Aorta (tissue), 5 donors: ENCODE data around the gene SNRNP48. TPM values are rescaled to one million over a fixed set of nuclear protein-coding genes. Genes with fewer than 3 reads are reported as not detected.

Experiments used
- ATAC-seq: fragments of 200-7000 bp; cut with Tn5 transposase; one replicate; pipeline ENCODE4 v1.9.1; 2022; ENCODE audit warnings: moderate library complexity; ENCODE audit not compliant: low FRiP score
- DNase-seq, 2 donors: peaks; one replicate each; pipeline ENCODE4 v3.0.0-alpha.2; 2020
- H3K27ac ChIP-seq, 2 donors: one replicate each; pipeline ENCODE4 v1.5.1; 2013; ENCODE audit warnings: low read length in 2 of 2, mild to moderate bottlenecking in 2 of 2, moderate library complexity in 2 of 2, control low read depth in 1 of 2, inconsistent platforms in 1 of 2, low read depth in 1 of 2
- H3K27me3 ChIP-seq, 2 donors: one replicate each; pipeline ENCODE4 v1.6.1; 2013; ENCODE audit warnings: control low read depth in 1 of 2, low read length in 1 of 2, mild to moderate bottlenecking in 1 of 2, moderate library complexity in 1 of 2; ENCODE audit not compliant: insufficient read depth in 2 of 2, control insufficient read depth in 1 of 2
- H3K36me3 ChIP-seq, 2 donors: one replicate each; pipeline ENCODE4 v1.6.1; 2013; ENCODE audit warnings: control low read depth in 1 of 2, low read length in 1 of 2, mild to moderate bottlenecking in 1 of 2; ENCODE audit not compliant: insufficient read depth in 2 of 2, control insufficient read depth in 1 of 2
- H3K4me1 ChIP-seq, 2 donors: one replicate each; pipeline ENCODE4 v1.6.1; 2013; ENCODE audit warnings: low read length in 2 of 2, control low read depth in 1 of 2, mild to moderate bottlenecking in 1 of 2, moderate library complexity in 1 of 2; ENCODE audit not compliant: insufficient read depth in 2 of 2, control insufficient read depth in 1 of 2
- H3K4me3 ChIP-seq, 2 donors: one replicate each; pipeline ENCODE4 v1.5.1; 2013; ENCODE audit warnings: low read length in 2 of 2, control low read depth in 1 of 2, mild to moderate bottlenecking in 1 of 2
- H3K9me3 ChIP-seq: one replicate; pipeline ENCODE4 v1.6.1; 2013; ENCODE audit warnings: mild to moderate bottlenecking, low read length; ENCODE audit not compliant: control insufficient read depth
- WGBS, 2 donors: extraction: QIAGEN DNeasy Blood & Tissue Kit; methylation state at CpG; one replicate each; pipeline ENCODE4 v1.1.7; 2013; 5-methylcytosine and 5-hydroxymethylcytosine counted together
- intact Hi-C, 2 donors: fragments of 100-400 bp; cut with DNase I; formaldehyde crosslinking; loops; one replicate each; pipeline versions ENCODE4 v1.14.2 to v1.15.0; 2022
- polyA plus RNA-seq, 2 donors: library from polyadenylated mRNA; stranded (reverse); fragments of 200-250 nt; gene quantifications; one replicate each; pipeline ENCODE4 v1.2.3, GENCODE V29; 2013
- total RNA-seq, 2 donors: library from RNA; stranded (reverse); fragmentation: NEBNext Ultra II Directional; extraction: Animal tissue kit (Norgen Biotek cat#: 25700); gene quantifications; one replicate each; pipeline ENCODE4 v1.2.1, GENCODE V29; 2021
- donor health status: healthy with polysubstance abuse.
- donor health status: Bipolar disorder and iron deficiency.
- donor health status: DM: no; HTN: no; CAD: no.
- donor health status: DM: no; HTN: no; CAD: no.
- donor health status: DM: yes; HTN: yes; CAD: no.

The SNRNP48 gene
- total and polyA plus RNA-seq, 4 donors = 7.0 to 15.2 (median 8.4) TPM

- Histone ChIP-seq H3K4me3 (no peak overlapping the region), H3K9me3 (peaks cover 2% of the 10 kb centered on the region), H3K36me3 (no peaks in the 10 kb centered on the region), H3K27me3 (peaks cover 0 to 3% of the 10 kb centered on the region in 2 donors), H3K4me1 (no peaks in the 10 kb centered on the region), H3K27ac (no peak overlapping the region)
- no peak for ATAC-seq
- intact Hi-C loops = no loop called here
- no peak for DNase-seq
- 90 to 100% methylated on average over 1 of the region's 1 CpG for WGBS, 2 donors
Measured at GRCh38 chr6:7640016-7640415, 50.0 kb downstream of the SNRNP48 start.

- no peaks in the 10 kb centered on the region for H3K9me3 ChIP-seq
- DNase-seq (no peak), ATAC-seq (no peak)
- H3K4me1 ChIP-seq = no peaks in the 10 kb centered on the region
- H3K36me3 ChIP-seq = no peaks in the 10 kb centered on the region
- no peak overlapping the region for H3K4me3 ChIP-seq
- no peaks in the 10 kb centered on the region for H3K27me3 ChIP-seq
- intact Hi-C loops = no loop called here
- H3K27ac ChIP-seq = no peak overlapping the region
- 80 to 81% methylated on average over 12 of the region's 12 CpGs for WGBS, 2 donors
Measured at GRCh38 chr6:7640607-7641577, 50.9 kb downstream of the SNRNP48 start.

- H3K27ac ChIP-seq = no peak overlapping the region
- H3K4me3 ChIP-seq = no peak overlapping the region
- H3K36me3 ChIP-seq = no peaks in the 10 kb centered on the region
- intact Hi-C loops = no loop called here
- H3K4me1 ChIP-seq = no peaks in the 10 kb centered on the region
- no peaks in the 10 kb centered on the region for H3K9me3 ChIP-seq
- WGBS, 2 donors = 78 to 81% methylated on average over 4 of the region's 4 CpGs
- no peaks in the 10 kb centered on the region for H3K27me3 ChIP-seq
- DNase-seq = no peak
- ATAC-seq = no peak
Measured at GRCh38 chr6:7642791-7643190, 52.8 kb downstream of the SNRNP48 start.

- no peaks in the 10 kb centered on the region for H3K4me1 ChIP-seq
- H3K36me3 ChIP-seq = no peaks in the 10 kb centered on the region
- H3K27ac ChIP-seq = no peak overlapping the region
- no peak for DNase-seq
- no peaks in the 10 kb centered on the region for H3K27me3 ChIP-seq
- H3K4me3 ChIP-seq = no peak overlapping the region
- 84 to 85% methylated on average over 2 of the region's 2 CpGs for WGBS, 2 donors
- intact Hi-C loops = no loop called here
- H3K9me3 ChIP-seq = no peaks in the 10 kb centered on the region
- no peak for ATAC-seq
Measured at GRCh38 chr6:7644417-7644816, 54.4 kb downstream of the SNRNP48 start.

- Histone ChIP-seq H3K36me3 (no peaks in the 10 kb centered on the region), H3K27me3 (no peaks in the 10 kb centered on the region), H3K4me1 (no peaks in the 10 kb centered on the region), H3K9me3 (no peaks in the 10 kb centered on the region), H3K4me3 (no peak overlapping the region), H3K27ac (no peak overlapping the region)
- intact Hi-C loops = no loop called here
- WGBS, 2 donors = 58 to 87% methylated on average over 1 of the region's 1 CpG
- ATAC-seq (no peak), DNase-seq (no peak)
Measured at GRCh38 chr6:7646394-7646793, 56.4 kb downstream of the SNRNP48 start.

- 90 to 97% methylated on average over 1 of the region's 1 CpG for WGBS, 2 donors
Measured at GRCh38 chr6:7647504-7647903, 57.5 kb downstream of the SNRNP48 start.

GRCh38 chr6:7649037-7649810 lies 59.2 kb downstream of the SNRNP48 start:
- DNase-seq = no peak
- H3K27me3 ChIP-seq = no peaks in the 10 kb centered on the region
- H3K4me3 ChIP-seq = no peak overlapping the region
- no peaks in the 10 kb centered on the region for H3K36me3 ChIP-seq
- intact Hi-C loops = no loop called here
- H3K27ac ChIP-seq = no peak overlapping the region
- no peaks in the 10 kb centered on the region for H3K4me1 ChIP-seq
- 85 to 87% methylated on average over 12 of the region's 12 CpGs for WGBS, 2 donors
- H3K9me3 ChIP-seq = no peaks in the 10 kb centered on the region
- no peak for ATAC-seq

More at GRCh38 chr6:7647504-7647903, 57.5 kb downstream of the SNRNP48 start:
- H3K4me3 ChIP-seq = no peak overlapping the region
- DNase-seq = no peak
- H3K27ac ChIP-seq = no peak overlapping the region
- no peaks in the 10 kb centered on the region for H3K27me3 ChIP-seq
- intact Hi-C loops = no loop called here
- no peaks in the 10 kb centered on the region for H3K9me3 ChIP-seq
- ATAC-seq = no peak
- no peaks in the 10 kb centered on the region for H3K4me1 ChIP-seq
- no peaks in the 10 kb centered on the region for H3K36me3 ChIP-seq

GRCh38 chr6:7650878-7651277 lies 60.9 kb downstream of the SNRNP48 start:
- no peaks in the 10 kb centered on the region for H3K4me1 ChIP-seq
- WGBS, 2 donors = 30 to 37% methylated on average over 4 of the region's 4 CpGs
- H3K4me3 ChIP-seq = no peak overlapping the region
- no peaks in the 10 kb centered on the region for H3K27me3 ChIP-seq
- H3K9me3 ChIP-seq = no peaks in the 10 kb centered on the region
- H3K36me3 ChIP-seq = no peaks in the 10 kb centered on the region
- no peak for DNase-seq
- no peak overlapping the region for H3K27ac ChIP-seq
- intact Hi-C loops = no loop called here
- no peak for ATAC-seq
